ENCODE measurements around the gene PAQR4.

The PAQR4 gene

GRCh38 chr16:2980227-2981176 lies 11.4 kb downstream of the PAQR4 start, which contains the start of gene PKMYT1:
TSS of gene PKMYT1 (minus strand) at chr16:2980446. CDS start at chr16:2979657, 789 bp downstream.
- DNase-seq (ENCODE audit: low spot score), result peak; percentile 90

DNA sequence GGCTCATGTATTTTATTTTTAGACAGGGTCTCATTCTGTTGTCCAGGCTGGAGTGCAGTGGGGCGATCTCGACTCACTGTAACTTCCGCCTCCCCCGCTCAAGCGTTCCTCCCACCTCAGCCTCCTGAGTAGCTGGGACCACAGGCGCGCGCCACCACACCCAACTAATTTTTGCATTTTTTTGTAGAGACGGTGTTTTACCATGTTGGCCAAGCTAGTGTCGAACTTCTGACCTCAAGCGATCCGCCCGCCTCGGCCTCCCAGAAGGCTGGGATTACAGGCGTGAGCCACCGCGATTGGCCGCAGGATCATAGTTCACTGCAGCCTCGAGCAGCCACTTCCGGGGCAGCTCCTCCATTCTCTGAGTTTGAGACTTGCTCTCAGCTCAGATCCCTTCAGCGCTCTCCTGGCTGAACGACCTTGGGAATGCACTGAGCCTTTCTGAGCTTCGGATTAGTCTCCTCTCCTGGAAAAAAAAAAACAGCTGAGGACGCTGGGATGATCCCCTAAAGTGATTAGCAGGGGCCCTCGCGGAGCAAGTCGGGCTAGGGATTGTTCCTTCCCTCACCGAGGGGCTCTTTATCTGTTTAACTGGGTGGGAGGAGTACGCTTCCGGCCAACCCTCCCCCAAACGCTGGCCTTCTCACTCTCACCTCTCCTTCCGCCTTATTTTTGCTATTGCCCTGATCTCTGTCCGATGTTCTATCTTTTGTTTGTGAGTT lies 12.2 kb downstream of the PAQR4 start:
- no peak for DNase-seq (ENCODE audit: low spot score)

DNA sequence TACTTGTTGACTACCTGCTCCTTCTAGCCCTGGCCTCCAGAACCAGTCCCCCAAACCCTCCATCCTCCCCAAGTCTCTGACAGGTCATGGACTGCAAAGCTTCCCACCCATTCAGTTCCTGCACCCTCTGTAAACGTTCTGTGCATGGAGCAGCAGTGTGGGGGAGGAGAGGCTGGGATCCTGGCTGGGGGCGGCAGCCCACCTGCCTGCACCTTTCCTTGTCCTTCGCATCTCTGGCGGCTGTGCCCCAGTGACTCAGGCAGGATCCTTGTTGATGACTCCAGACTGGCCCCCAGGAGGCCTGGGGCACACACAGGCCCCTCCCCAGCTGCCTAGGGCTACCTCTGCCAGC lies 12.7 kb downstream of the PAQR4 start:
- no peak for DNase-seq (ENCODE audit: low spot score)

GRCh38 chr16:2982402-2982801 lies 13.3 kb downstream of the PAQR4 start:
- DNase-seq (ENCODE audit: low spot score), result no peak

- DNase-seq (ENCODE audit: low spot score), result peak; percentile 65
Measured at GRCh38 chr16:2983706-2984136, 14.6 kb downstream of the PAQR4 start.

DNA sequence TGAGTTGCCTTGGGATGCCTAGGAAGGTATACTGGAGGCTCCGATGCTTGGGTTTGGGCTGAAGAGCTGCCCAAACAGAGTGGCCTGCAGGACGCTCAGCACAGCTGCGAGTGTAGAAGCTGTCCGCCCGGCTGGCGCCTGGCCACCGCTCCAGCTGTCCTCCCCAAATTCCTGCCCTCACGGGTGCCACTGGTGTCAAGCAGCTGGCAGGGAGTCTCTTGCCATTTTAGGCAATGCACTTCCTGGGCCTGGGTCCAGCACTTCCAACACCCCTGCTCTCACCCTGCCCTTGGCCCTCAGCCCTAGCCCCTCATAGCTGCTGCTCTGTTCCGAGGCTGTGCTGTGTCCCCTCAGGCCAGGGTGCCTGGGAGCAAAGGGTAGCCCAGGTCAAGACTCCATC lies 16.3 kb downstream of the PAQR4 start:
- DNase-seq (ENCODE audit: low spot score), result no peak

DNA sequence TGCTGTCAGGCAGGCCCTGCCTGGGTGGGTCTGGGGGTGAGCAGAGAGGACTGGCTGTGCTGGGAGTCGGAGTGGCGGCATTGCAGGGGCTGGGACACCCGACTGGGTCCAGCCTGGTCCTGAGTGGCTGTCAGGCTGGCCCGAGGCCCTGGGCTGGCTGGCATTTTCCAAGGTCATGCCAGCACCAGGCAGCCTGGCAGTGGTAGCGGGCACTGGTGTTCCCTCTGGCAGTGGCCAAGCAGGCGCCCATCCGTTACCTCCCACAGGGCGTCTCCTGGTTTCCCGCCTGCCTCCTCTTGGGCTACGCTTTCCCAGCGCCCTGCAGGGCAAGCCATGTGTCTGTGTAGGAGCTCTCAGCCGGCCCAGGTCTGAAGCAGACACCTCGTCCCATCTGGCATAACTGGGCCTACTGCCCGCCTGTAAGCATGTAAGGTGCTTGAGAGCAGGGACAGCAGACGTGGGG lies 16.8 kb downstream of the PAQR4 start:
- no peak for DNase-seq (ENCODE audit: low spot score)

DNA sequence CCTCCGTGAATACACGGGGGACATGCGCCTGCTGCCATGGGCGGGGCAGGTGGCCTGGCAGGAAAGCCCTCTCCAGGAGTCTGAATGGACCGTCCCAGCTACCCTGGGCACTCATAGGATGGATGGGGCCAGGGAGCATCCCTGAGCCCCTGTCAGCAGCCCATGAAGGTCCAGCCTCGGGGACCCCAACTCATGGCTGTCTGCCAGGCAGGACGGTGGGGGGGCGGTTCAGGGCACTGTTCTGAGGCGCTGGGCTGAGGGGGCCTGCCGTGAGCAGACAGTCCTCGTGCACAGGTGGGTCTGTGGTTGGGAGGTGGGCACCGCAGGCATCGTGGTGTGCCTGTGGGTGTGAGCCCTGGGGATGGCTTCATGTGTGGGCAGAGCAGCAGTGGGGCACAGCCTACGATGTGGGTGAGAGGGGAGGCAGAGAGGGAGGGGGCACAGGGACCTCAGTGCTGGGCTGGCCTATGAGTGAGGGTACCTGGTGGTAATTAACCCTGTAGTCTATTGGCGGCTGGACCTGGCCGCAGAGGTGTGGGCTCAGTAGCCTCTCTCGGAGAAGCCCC lies 17.6 kb downstream of the PAQR4 start:
- no peak for DNase-seq (ENCODE audit: low spot score)

DNA sequence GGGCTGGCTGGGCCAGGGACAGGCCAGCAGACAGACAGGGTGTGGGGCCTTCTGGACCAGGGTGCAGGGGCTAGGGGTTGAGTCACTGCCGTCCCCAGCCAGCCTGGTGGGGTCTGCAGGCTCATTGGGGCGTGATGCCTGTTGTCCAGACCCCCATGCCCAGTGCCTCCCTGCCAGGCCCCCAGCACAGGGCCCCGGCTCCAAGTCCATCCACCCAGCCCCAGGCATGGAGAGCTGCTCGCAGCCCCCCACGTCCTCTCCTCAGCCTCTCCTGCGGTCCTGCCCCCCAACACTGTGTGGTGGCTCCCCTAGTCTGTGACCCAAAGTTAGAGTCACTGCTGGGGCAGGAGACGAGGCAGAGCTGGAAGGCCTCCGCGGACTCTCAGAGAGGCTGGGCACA lies 18.1 kb downstream of the PAQR4 start:
- no peak for DNase-seq (ENCODE audit: low spot score)

DNA sequence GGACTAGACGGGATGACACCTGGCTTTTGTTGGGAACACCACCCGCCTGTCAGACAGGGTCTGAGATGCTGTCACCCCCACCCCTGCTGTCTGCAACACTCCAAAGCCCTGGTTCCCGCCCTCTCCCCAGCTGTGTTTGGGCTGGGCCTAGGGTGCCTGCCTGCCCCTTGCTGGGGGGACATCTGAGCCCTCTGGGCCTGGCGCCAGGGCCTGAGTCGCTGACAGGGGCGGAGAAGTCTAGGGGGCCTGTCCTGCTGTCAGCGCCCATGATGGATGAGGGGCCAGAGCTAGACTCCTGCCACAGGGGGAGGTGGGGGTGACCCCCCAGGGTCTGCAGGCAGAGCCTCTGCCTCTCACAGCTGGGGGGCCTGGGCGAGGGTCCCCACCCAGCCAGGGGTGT lies 18.7 kb downstream of the PAQR4 start:
- DNase-seq (ENCODE audit: low spot score), result no peak

- no peak for DNase-seq (ENCODE audit: low spot score)
Measured at GRCh38 chr16:2988590-2989099, 19.5 kb downstream of the PAQR4 start.

DNA sequence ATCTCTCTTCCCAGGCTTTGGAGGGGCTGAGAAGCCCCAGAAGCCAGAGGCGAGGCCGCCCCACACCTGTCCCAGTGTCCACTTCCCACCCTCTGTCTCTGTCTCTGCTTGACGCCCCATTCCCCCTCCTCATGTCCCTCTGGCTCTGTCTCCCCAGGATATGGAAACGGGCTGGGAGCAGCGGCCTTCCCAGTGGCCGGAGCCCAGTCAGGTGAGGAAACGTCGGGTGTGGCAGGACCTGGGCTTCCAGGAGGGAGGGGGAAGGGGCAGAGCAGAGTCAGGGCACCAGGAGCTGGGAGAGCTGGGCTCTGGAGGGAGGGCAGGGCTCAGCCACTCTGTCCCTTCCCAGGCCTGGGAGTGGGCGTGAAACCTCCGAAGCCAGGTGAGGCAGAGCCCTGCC lies 21.7 kb downstream of the PAQR4 start:
- no peak for DNase-seq (ENCODE audit: low spot score)

GRCh38 chr16:2991566-2992261 lies 22.6 kb downstream of the PAQR4 start:
- no peak for DNase-seq (ENCODE audit: low spot score)

GRCh38 chr16:2992383-2993081 lies 23.4 kb downstream of the PAQR4 start:
- no peak for DNase-seq (ENCODE audit: low spot score)

DNA sequence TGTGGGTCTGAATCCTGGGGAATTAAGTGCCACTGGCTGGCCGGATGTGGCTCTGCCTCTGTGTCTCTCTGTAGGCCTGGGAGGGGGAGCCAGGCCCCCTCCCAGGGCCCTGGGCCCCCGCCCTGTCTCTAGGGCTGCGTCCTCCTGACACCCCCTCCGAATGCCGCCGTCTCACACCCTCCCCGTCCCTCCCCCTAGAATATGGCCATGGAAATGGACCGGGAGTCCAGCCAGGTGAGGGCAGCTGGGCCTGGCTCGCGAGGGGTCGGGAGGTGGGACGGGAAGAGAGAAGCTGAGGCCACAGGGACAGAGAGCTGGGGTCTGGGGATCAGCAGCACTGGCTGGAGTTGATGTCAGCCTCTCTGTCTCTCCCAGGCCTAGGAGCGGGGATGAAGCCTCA lies 27.1 kb downstream of the PAQR4 start:
- no peak for DNase-seq (ENCODE audit: low spot score)

- no peak for DNase-seq (ENCODE audit: low spot score)
Measured at GRCh38 chr16:2999929-3000328, 30.8 kb downstream of the PAQR4 start.

- no peak for DNase-seq (ENCODE audit: low spot score)
Measured at GRCh38 chr16:3000540-3000939, 31.4 kb downstream of the PAQR4 start.

GRCh38 chr16:3001316-3001715 lies 32.2 kb downstream of the PAQR4 start:
- no peak for DNase-seq (ENCODE audit: low spot score)

- DNase-seq (ENCODE audit: low spot score), result peak; percentile 99
Measured at GRCh38 chr16:3003582-3004270, 34.6 kb downstream of the PAQR4 start.

DNA sequence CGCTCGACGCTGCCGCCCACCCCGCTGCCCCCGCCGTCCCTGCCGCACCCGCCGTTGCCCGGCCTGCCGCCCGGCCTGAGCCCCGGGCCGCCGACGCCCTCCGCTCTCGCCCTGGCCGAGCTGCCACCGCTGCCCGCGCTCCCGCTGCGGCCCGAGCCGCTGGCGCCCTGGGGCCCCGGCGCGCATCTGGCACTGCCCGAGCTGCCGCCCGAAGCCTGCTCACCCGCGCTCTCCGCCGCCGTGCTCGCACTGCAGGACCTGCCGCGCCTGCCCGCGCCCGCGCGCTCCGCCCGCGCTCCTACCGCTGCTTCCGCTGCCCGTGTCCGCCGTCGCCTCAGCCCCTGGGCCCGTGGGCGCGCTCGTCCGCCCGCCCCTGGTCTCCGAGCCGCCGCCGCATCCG lies 35.2 kb downstream of the PAQR4 start:
- no peak for DNase-seq (ENCODE audit: low spot score)

All from kidney capillary endothelial cell (primary cell).